ENCODE results near the gene ENHO.

DNA sequence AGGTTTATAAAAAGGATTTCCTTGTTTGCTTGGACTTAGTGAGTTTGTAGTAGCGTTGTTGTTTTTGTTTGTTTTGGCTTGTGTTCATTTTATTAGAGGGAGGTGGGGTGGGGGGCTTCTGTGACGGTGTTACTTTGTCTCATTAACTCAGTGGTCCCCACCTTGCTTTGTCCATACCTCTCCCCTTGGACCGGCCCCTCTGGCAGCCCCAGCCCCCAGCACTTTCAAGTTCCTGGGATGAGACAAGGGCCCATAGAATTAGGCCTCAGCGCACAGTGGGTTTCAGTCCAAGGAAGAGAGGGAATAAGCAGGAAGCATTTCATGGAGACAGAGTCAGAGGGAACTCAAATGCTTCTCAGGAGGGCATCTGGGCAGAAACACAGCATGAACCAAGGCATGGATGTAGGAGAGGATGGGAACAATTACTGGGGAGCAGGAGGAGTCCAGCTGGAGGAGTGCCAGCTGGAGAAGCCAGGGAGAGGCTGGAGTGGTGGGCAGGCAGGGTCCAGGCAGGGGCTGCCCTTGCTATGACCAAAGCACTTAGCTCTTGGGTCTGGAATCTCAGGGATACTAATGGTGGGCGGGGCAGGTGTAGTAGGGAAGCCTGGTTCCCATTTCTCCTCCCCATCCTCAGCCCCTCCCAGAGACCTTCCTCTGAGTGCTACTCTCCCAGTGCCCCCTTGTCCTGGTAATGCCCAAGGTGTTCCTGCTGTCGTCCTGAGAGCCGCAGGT is 23.5 kb upstream of the ENHO start:
- no peak for TF ChIP-seq EZH2 (IDR thresholded peaks at IDR 0.05; ENCODE audit: low read length)
- TF ChIP-seq, protein P1, sequence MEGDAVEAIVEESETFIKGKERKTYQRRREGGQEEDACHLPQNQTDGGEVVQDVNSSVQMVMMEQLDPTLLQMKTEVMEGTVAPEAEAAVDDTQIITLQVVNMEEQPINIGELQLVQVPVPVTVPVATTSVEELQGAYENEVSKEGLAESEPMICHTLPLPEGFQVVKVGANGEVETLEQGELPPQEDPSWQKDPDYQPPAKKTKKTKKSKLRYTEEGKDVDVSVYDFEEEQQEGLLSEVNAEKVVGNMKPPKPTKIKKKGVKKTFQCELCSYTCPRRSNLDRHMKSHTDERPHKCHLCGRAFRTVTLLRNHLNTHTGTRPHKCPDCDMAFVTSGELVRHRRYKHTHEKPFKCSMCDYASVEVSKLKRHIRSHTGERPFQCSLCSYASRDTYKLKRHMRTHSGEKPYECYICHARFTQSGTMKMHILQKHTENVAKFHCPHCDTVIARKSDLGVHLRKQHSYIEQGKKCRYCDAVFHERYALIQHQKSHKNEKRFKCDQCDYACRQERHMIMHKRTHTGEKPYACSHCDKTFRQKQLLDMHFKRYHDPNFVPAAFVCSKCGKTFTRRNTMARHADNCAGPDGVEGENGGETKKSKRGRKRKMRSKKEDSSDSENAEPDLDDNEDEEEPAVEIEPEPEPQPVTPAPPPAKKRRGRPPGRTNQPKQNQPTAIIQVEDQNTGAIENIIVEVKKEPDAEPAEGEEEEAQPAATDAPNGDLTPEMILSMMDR (optimal IDR thresholded peaks at IDR 0.05 in 1 of 3, IDR thresholded peaks at IDR 0.05 in 1 of 3, conservative IDR thresholded peaks at IDR 0.05 in 1 of 3; ENCODE audit: extremely low read depth in 1 of 3, insufficient read depth in 2 of 3, low read length in 3 of 3), result no peak

All from keratinocyte (primary cell).